ENCODE measurements around the gene SAMD8. TPM values are rescaled to one million over a fixed set of nuclear protein-coding genes. Genes with fewer than 3 reads are reported as not detected.

The SAMD8 gene
- total and polyA plus RNA-seq, 2 donors (not counting 3 experiments of a cell fraction or from before 2014, with no cell fraction given), result 19.6 to 22.8 TPM

DNA sequence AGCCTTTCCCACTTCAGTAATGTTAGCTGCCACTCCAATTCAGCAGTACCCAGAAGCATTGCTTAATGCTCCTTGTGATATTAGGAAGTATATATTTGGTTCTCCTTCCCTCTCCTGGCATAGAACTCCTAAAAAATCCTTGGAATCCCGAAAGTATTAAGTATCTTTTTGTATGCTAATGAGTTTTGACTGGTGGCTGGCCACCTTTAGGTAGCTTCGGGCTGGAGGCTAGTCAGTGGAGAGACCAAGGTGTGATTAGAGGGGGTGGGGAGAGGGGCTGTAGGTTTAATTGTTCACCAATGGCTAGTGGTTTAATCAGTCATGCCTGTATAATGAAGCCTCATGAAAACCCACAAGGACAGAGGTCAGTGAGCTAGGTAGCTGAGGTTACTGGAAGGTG lies 112.1 kb downstream of the SAMD8 start:
- no peak for FAIRE-seq
- no TSS peak for BruUV-seq (replicated peaks)
- H3K36me3 ChIP-seq (ENCODE audit: control insufficient read depth in 2 of 2, extremely low read depth in 1 of 2, insufficient read depth in 2 of 2, low read length in 2 of 2), result peaks cover 26 to 28% of the 10 kb centered on the region in 2 experiments

More for the DNA sequence above, 112.1 kb downstream of the SAMD8 start:
- H3K9me1 ChIP-seq (replicated peaks; ENCODE audit: control insufficient read depth, extremely low read depth, insufficient read depth, low read length), result no peaks in the 10 kb centered on the region
- H3K9ac ChIP-seq (replicated peaks; ENCODE audit: extremely low read depth, insufficient read depth, low read length), result no peak overlapping the region
- H3K27ac ChIP-seq (ENCODE audit: insufficient read depth, low read depth, low read length), result peak overlapping the region; percentile 12
- H3K9me3 ChIP-seq (replicated peaks; ENCODE audit: control insufficient read depth, insufficient read depth, low read length), result no peaks in the 10 kb centered on the region
- TF ChIP-seq GATA2 (IDR thresholded peaks at IDR 0.05; ENCODE audit: insufficient read depth, insufficient read length, low read depth, low read length) (no peak), JUN (IDR thresholded peaks at IDR 0.05; ENCODE audit: borderline replicate concordance, insufficient read depth, insufficient read length, low read depth) (no peak), POLR2A (IDR thresholded peaks at IDR 0.05; ENCODE audit: low read depth, low read length) (no peak), POLR2AphosphoS5 (IDR thresholded peaks at IDR 0.05; ENCODE audit: insufficient read depth, low read depth, low read length) (no peak), EZH2 (IDR thresholded peaks at IDR 0.05; ENCODE audit: borderline replicate concordance, low read depth, low read length, severe bottlenecking) (no peak), MYC (IDR thresholded peaks at IDR 0.05; ENCODE audit: low read depth, low read length) (no peak), MAX (IDR thresholded peaks at IDR 0.05; ENCODE audit: insufficient read depth, insufficient read length) (no peak), FOS (IDR thresholded peaks at IDR 0.05; ENCODE audit: borderline replicate concordance, insufficient read depth, low read length) (no peak)
- TF ChIP-seq, protein P1, sequence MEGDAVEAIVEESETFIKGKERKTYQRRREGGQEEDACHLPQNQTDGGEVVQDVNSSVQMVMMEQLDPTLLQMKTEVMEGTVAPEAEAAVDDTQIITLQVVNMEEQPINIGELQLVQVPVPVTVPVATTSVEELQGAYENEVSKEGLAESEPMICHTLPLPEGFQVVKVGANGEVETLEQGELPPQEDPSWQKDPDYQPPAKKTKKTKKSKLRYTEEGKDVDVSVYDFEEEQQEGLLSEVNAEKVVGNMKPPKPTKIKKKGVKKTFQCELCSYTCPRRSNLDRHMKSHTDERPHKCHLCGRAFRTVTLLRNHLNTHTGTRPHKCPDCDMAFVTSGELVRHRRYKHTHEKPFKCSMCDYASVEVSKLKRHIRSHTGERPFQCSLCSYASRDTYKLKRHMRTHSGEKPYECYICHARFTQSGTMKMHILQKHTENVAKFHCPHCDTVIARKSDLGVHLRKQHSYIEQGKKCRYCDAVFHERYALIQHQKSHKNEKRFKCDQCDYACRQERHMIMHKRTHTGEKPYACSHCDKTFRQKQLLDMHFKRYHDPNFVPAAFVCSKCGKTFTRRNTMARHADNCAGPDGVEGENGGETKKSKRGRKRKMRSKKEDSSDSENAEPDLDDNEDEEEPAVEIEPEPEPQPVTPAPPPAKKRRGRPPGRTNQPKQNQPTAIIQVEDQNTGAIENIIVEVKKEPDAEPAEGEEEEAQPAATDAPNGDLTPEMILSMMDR (IDR thresholded peaks at IDR 0.05; ENCODE audit: extremely low read depth in 1 of 2, insufficient read depth in 1 of 2, low read depth in 1 of 2, low read length in 2 of 2), result no peak
- no peaks in the 10 kb centered on the region for H3K27me3 ChIP-seq (ENCODE audit: control insufficient read depth in 2 of 2, insufficient read depth in 2 of 2, low read length in 2 of 2)
- dilution Hi-C loops (cut with MboI; ENCODE audit: extremely low pct_ligation_motif_present, low sequenced_read_pairs) (no loop called here), intact Hi-C loops (cut with micrococcal nuclease) (no loop called here)
- H3K4me3 ChIP-seq (replicated peaks in 1 of 3; ENCODE audit: insufficient read depth in 1 of 3, low read depth in 1 of 3, low read length in 3 of 3), result no peak overlapping the region
- H3K4me1 ChIP-seq (ENCODE audit: control insufficient read depth, extremely low read depth, insufficient read depth, low read length), result peaks cover 40% of the 10 kb centered on the region
- ChIA-PET POLR2A (interaction anchor here (1.2 kb wide), 1 partner anchor 11 kb away, joined by 4 read pairs; no protein-coding TSS in a partner anchor), CTCF (interaction anchor here (0.7 to 3.8 kb wide), 5 partner anchors 11 to 36 kb away, joined by 3 to 22 read pairs (median 11); partner anchors contain the start of genes COMTD1 and VDAC2)
- no peak overlapping the region for H3K4me2 ChIP-seq (ENCODE audit: insufficient read depth, low read length)
- no peak overlapping the region for H2AFZ ChIP-seq (ENCODE audit: low read depth, low read length)
- H3K79me2 ChIP-seq (ENCODE audit: control insufficient read depth, insufficient read depth, low read length), result peaks cover 73% of the 10 kb centered on the region
- no peak for DNase-seq (ENCODE audit: low read depth, low spot score)
- no peaks in the 10 kb centered on the region for H4K20me1 ChIP-seq (replicated peaks; ENCODE audit: control insufficient read depth, extremely low read depth, insufficient read depth, low read length)
